Skin of body (tissue), 2 donors: Measurements from ENCODE around the gene TCF25. TPM values are rescaled to one million over a fixed set of nuclear protein-coding genes. Genes with fewer than 3 reads are reported as not detected.

Experiments used
- DNase-seq: peaks from one replicate; lab custom pipeline; 2025; lab: John Stamatoyannopoulos, UW
- total RNA-seq: library from RNA; depleted of rRNA; stranded (reverse); fragments of >200 nt; gene quantifications from one replicate; pipeline ENCODE4 v1.2.3, GENCODE V29; 2014

Gene TCF25
- total RNA-seq, 1 donor from 2014 or later: 109 TPM

DNA sequence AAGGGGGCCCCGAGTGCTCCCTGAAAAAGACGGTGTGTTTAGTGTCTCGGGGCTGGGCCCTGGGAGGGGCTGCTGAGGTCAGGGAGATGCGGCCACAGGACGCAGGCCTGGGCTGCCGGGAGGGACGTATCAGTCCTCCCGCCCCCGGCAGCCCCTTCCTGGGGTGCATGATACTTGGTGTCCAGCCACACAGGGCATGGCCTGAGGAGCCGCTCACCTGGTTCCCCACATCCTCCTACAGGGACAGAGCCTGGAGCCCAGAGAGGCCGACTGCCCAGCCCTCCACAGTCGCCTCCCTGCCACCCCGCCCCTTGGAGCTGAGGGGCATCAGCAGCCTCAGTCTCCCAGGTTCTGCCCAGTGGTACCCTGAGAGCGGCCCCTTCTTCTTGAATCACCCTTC, 63.1 kb downstream of the TCF25 start:
- no peak for DNase-seq

GRCh38 chr16:89936981-89937380, 63.6 kb downstream of the TCF25 start:
- no peak for DNase-seq

- no peak for DNase-seq
Observed at GRCh38 chr16:89938175-89938885, 64.9 kb downstream of the TCF25 start.

- no peak for DNase-seq
Observed at GRCh38 chr16:89944773-89945172, 71.4 kb downstream of the TCF25 start.

GRCh38 chr16:89945654-89946053, 72.3 kb downstream of the TCF25 start:
- no peak for DNase-seq

GRCh38 chr16:89946515-89946914, 73.1 kb downstream of the TCF25 start:
- DNase-seq: no peak

GRCh38 chr16:89949121-89949742, 75.8 kb downstream of the TCF25 start:
- no peak for DNase-seq

DNA sequence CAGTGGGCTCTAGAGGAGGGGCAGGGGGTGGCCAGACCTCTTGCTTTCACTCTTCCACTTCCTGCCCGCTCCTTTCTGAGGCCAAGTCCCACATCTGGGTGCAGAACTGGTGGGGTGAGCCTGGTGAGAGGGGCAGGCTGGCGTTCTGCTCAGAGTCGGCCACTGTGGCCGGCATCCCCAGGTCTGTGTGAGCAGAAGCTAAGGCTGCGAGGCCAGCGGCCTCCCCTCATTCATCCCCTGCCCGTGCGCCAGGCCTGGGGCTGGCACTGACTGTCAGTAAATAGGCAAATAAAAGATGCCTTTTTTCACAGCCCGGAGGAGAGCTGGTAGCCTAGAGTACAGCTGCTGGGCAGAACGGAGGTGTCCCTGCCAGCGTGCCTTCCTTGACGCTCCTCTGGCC, 76.4 kb downstream of the TCF25 start:
- no peak for DNase-seq

- DNase-seq: no peak
Observed at GRCh38 chr16:89951509-89951908, 78.1 kb downstream of the TCF25 start.

DNA sequence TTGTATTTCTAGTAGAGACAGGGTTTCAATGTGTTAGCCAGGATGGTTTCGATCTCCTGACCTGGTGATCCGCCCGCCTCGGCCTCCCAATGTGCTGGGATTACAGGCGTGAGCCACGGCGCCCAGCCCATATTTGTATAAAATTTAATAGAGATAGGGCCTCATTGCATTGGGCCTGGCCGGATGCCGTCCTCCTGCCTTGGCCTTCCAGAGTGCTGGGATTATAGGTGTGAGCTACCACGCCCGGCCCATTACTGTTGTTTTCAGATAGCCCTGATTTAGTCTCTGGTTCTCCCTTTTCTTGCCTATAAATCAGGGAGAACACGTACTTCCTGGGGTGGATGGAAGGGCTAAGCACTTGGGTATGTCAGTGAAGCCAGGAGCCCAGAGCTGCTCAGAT, 78.7 kb downstream of the TCF25 start:
- DNase-seq: no peak

DNA sequence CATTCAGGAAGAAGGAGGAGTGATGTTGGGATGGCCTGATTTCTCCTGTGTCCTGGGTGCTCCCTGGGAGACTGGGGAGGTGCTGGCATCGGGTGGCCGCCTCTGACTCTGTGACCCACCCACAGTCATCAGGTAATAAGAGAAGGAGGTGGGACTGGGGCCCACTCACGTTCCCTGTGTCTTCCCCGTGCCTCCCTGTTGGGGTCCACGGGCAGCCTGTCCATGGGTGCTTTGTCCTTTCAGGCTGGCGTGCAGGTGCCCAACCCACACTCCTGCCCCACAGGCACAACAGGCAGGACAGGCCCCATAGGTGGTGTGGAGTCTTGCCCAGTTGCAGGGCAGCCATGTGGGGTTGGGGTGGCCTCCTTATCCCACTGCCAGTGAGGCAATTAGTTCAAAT, 79.2 kb downstream of the TCF25 start:
- no peak for DNase-seq

DNA sequence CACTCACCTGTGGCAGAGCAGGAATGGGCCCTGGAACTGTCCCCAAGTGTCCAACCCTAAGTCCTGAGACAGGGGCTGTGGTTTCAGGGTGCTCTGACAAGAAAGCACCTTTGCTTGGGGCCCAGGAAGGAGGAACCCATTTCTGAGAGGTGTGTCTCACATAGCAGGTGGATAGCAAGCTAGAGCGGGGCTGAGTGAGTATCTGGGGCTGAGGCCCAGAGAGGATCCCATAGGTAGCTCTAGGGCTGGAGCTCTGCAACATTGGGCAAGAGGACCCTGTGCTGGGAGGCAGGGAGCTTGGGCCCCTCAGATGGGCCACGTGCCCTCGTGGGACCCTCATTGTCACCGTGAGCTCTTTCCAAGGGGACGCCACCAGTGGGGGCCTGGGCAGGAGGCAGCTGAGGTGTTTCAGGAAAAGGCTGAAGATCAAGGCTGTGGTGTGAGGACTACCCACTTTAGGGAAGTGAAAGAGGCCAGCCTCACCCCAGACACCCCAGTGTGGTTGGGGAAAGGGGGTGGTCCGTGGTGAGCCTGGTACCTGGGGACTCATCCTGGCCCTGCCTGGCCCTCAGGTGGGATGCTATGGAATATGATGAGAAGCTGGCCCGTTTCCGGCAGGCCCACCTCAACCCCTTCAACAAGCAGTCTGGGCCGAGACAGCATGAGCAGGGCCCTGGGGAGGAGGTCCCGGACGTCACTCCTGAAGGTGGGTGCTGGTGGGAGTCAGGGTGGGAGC, 80.4 kb downstream of the TCF25 start:
- DNase-seq: no peak

DNA sequence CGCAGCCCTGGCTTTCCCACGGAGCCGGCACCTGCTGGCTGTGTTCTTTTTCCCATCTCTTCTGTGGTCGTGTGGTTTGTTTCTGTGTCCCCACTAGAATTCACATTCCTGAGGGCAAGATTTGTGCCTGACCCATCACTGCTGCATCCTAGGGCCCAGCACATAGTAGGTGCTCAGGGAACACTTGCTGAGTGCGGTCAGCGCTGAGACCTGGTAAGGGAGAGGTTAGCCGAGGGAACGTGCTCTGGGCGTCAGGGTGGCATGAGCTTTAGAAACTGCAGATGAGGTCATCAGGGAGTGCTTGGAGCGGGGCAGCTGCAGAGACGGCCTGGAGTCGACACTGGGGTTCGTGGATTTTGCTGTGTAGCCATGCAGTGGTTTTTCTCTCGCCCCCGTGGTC, 81.1 kb downstream of the TCF25 start:
- no peak for DNase-seq

DNA sequence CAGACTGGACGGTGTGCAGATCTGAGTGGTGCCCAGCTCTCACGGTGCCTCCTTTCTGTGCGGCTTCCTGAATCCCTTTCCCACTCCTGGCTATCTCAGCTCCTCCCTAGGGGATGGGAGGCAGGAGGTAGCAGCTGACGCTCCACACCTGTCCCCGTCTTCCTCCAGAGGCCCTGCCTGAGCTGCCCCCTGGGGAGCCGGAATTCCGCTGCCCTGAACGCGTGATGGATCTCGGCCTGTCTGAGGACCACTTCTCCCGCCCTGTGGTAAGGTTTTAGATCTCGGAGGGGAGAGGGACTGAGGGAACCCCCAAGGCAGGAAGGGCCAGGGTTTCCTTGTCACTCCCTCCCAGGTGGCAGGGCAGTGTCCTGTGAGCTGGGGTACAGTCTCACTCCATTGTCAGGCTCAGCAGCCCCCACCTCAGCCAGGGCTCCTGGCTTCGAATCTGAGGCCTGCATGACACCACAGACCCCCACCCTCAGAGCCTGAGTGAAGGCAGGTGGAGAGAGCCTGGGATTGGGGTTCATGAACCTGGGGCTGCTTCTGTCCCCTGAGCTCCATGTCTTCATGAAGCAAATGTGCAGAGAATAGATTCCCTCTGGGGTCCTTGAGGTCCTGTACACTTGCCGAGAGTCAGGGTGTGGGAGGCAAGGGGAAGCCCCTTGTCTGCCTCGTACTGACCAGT, 81.8 kb downstream of the TCF25 start:
- no peak for DNase-seq

- no peak for DNase-seq
Observed at GRCh38 chr16:89956505-89957215, 83.3 kb downstream of the TCF25 start.

GRCh38 chr16:89957216-89957785, 83.9 kb downstream of the TCF25 start:
- no peak for DNase-seq

- no peak for DNase-seq
Observed at GRCh38 chr16:89958068-89958467, 84.7 kb downstream of the TCF25 start.

DNA sequence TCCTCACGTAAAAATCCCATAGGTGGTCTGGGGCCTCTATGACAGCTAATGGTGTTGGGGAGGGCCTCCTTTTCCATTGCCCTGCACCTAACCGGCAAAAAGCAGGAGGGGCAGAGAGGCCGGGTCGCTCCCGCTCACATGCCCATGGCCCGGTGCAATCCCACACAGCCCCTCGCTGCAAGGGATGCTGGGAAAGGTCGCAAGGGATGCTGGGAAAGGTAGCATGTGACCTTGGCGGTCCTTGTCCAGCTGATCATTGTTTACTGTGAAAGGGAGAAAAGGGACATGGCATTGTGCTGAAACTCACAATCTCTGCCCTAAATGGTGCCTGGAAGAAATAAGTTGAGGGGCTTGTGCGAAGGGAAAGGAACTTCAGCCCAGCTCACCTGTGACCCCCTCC, 85.2 kb downstream of the TCF25 start:
- no peak for DNase-seq

DNA sequence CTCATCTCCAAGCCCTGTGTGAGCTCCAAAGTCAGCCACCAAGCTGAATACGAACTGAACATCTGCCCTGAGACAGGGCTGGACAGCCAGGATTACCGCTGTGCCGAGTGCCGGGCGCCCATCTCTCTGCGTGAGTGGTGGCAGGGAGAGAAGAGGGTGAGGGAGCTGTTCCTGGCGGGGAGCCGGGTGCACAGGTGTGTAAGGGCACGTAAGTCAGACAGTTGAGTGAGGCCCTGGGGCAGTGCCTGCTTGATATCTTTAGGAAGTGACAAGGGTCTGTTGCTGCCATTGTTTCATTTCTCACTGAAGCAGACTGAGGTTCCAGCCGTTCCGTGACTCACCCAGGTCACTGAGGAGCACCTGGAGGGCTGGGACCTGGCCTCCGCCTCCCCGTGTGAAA, 87.6 kb downstream of the TCF25 start:
- DNase-seq: no peak
